HG03565 (cell line): Measurements from ENCODE around the gene CNIH1.
A peak's percentile ranks its signal among the peaks of the same experiment; 100 is the strongest.
"Not testable (repeated sequence)": the region's sequence is repeated elsewhere in the genome, so short reads cannot be mapped to it uniquely, and the experiment has no call there.

Experiments used
- ATAC-seq: cut with Tn5 transposase; IDR thresholded peaks from one replicate; pipeline ENCODE4 v1.9.1; 2021; ENCODE audit warnings: mild to moderate bottlenecking, moderate library complexity; ENCODE audit not compliant: unreplicated experiment

The CNIH1 gene

DNA sequence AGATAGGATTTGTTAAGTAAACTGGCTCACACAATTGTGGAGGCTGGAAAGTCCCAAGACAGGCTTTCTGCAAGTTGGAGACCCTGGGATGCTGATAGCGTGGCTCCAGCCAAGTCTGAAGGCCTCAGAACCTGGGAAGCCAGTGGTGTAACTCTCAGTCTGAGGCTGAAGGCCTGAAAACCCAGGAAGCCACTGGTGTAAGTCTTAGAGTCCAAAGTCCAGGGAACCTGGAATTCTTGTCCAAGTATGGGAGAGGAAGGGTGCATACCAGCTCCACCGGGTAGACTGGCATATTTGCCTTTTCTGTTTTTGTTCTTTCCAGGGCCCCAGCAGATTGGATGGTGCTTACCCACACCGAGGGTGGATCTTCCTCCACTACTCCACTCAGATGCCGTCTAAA lies 29.5 kb upstream of the CNIH1 start:
- no peak for ATAC-seq

DNA sequence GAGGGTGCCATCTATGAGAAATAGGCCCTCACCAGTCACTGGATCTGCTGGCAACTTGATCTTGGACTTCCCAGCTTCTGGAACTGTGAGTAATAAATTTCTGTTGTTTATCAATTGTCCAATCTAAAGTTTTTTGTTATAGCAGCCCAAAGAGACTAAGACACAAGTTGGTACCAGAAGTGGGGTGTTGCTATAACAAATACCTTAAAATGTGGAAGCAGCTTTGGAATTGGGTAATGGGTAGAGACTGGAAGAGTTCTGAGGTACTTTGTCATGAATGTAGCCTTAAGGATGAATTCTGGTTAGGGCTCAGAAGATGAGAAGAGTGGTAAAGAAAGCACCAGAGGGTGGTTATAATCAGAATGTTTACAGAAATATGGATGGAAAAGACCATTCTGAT lies 26.1 kb upstream of the CNIH1 start:
- no peak for ATAC-seq

DNA sequence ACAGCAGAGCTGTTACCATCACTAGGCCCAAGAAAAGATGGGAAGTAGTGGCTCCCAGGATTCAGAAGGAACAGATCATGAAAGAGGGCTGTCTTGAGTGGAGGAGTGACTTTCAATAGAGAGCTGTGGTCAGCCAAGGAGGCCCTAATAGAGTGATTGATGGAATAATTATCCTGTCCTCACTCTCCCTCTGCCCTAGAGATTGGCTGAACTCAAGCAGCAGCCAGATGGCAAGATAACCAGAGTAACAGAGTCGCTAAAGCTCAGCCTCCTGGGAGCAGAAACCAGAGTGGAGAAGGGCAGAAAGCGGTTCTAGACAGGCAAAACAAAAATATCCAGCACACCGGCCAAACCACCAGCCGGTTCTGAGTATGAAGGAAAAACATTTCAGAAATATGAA lies 24.5 kb upstream of the CNIH1 start:
- ATAC-seq, result no peak

DNA sequence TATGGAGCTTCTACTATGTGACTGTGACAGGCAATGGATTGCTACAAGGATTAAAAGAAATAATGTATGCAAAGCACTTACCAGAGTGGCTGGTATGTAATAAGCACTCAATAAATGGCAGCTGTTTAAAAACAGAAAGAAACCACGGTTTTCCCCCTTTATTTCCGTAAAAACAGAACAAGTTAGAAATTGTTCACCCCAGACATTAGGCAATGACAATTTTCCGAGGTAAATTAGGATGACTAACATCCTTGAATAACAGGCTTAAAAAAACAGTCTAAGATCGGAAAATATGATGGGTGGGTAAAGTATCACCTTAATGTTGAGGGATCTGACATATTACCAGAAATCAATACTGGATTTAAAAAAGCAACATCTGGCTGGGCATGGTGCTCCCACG lies 20.9 kb upstream of the CNIH1 start:
- no peak for ATAC-seq

DNA sequence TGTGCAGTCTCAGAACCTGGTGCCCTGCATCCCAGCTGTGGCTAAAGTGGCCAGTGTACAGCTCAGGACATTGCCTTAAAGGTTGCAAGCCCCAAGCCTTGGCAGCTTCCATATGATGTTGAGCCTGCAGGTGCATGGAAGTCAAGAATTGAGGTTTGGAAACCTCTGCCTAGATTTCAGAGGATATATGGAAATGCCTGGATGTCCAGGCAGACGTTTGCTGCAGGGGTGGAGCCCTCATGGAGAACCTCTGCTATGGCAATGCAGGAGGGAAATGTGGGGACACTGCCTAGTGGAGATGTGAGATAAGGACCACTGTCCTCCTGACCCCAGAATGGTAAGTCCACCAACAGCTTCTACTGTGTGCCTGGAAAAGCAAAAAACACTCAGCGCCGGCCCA lies 17.9 kb upstream of the CNIH1 start:
- no peak for ATAC-seq

DNA sequence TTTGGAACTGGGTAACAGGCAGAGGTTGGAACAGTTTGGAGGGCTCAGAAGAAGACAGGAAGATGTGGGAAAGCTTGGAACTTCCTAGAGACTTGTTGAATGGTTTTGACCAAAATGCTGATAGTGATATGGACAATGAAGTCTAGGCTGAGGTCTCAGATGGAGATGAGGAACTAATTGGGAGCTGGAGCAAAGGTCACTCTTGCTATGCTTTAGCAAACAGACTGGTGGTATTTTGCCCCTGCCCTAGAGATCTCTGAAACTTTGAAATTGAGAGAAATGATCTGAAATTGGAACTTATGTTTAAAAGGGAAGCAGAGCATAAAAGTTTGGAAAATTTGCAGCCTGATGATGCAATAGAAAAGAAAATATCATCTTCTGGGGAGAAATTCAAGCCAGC lies 17.4 kb upstream of the CNIH1 start:
- not testable (repeated sequence) for ATAC-seq

DNA sequence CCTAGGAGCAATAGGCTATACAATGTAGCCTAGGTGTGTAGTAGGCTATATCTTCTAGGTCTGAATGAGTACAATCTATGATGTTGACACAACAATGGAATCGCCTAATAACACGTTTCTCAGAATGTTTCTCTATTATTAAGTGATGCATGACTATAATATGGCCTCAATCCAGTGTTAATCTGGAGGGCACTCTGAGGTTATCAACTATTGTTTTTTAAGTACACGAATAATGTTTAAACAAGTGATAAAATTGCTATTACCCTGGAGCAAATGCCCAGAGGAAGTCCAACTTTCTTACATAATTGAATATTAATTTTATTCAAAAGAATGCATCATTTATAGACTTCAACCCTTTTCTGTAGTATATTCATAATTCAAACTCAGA lies 16.4 kb upstream of the CNIH1 start:
- no peak for ATAC-seq

DNA sequence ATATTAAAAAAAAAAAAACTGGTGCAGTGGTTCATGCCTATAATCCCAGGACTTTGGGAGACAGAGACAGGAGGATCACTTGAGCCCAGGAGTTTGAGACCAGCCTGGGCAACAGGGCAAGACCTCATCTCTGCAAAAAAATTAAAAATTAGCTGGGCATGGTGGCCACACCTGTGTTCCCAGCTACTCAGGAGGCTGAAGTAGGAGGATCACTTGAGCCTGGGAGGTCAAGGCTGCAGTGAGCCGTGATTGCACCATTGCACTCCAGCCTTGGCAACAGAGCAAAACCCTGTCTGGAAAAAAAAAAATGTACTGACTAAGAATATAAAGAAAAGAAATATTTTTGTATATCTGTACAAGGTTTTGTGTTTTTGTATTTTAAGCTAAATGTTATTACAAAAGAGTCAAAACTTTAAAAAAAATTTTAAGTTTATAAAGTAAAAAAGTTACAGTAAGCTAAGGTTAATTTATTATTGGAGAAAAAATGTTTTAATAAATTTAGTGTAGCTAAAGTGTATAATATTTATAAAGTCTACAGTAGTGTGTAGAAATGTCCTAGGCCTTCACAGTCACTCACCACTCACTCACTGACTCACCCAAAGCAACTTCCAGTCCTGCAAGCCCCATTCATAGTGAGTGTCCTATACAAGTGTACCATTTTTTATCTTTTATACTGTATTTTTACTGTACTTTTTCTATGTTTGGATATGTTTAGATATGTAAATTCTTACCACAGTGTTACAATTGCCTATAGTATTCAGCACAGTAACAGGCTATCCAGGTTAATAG lies 15.8 kb upstream of the CNIH1 start:
- ATAC-seq, result not testable (repeated sequence)

DNA sequence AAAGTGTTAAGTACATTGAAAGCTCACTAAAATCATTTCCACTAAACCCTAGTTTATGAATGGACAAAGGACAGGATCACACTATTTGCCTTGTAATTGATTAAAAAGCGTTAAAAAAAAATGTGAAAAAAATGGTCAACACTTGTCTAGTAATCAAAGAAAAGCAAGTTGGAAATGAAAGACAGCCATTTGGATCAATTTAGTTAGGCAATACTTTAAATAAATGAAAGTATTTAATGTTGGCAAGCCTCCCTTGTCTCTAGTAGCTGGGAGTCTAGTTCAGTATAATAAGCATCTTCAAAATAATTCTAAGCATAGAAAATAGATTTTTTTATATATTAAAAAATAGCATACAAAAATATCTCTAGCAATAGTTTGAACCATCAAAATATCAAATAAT lies 14.2 kb upstream of the CNIH1 start:
- no peak for ATAC-seq

DNA sequence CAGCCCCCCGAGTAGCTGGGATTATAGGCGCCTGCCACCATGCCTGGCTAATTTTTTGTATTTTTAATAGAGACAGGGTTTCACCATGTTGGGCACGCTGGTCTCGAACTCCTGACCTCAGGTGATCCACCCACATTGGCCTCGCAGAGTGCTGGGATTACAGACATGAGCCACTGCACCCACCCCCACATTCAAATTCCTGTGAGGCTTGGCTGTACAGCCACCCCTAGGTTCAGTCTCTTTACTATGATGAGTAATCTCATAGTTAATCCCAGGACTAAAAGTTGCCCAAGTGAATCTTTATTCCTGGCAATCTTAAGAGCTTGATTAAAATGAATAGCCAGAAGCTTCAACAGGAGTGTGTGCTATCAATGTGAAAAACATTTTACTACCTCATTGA lies 12.8 kb upstream of the CNIH1 start:
- not testable (repeated sequence) for ATAC-seq

DNA sequence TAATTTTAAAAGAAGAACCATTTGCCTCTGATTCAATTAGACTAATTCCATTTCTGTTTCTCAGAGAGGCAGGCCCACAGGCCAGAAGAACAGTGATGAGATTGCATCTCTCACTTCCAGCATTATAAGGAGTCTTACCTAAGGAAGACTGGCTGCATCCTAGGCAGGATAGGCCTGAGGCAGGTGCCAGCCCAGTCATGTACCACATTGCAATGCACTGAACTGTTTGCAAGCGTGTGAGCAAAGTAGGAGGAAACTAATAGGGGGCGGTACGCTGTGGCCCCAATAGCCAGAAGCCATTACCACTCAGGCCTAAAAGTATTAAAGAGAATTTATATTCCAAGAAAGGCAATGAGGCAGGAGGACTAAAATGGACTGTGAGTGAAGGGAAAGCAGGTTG lies 12.1 kb upstream of the CNIH1 start:
- no peak for ATAC-seq

DNA sequence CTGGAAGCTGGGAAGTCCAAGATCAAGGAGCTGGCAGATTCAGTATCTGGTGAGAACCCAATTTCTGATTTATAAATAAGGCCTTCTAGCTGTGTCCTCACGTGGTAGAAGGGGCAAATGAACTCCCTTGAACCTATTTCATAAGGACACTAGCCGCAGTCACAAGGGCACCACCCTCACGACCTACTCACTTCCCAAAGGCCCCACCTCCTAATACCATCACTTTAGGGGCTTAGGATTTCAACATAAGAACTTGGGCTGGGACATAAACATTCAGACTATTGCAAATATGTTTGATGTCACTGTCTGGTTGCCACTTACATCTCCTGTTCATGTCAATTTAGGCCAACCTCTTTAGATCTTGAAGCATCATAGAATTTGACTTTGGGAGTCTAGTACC lies 10.8 kb upstream of the CNIH1 start:
- ATAC-seq, result no peak

DNA sequence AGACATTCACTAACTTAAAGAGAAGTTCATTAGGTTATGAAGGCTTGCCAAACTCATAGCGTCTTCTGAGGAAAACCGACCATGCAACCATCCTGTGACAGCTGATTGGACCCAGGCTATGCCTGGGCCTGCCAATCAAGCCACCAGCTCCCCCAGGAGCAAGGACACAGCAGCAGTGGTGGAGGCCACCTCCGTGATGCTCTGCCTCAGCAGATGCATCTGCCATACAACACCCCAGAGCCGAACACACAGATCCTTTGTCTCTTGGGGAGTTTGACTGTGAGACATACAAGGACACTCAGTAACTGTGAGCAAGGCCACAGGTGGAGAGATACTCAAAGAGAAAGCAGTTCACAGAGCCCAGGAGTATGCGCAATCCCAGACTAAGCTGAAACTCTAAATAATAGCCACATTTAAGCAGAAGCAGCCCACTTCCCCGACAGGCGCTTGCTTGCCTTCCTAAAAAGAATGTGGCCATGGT lies 10.0 kb upstream of the CNIH1 start:
- ATAC-seq, result no peak

DNA sequence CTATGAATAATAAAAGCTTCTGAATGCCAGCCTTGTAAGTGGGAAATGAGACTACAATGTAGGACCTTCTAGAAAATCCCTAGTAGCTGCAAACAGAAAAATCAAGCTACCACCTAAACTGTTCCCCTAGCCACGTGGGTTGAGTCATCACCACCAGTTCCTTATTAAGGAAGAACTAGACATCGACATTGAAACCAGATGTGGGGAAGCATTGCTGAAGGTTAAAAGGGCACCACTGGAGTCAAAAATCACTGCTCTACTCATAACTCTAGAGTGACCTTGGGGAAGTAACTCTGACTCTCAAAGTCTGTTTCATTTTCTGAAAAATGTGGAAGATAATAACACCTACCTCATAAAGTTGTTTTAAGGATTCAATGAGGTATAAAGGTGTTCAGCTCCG lies 9.4 kb upstream of the CNIH1 start:
- ATAC-seq, result peak; percentile 81

DNA sequence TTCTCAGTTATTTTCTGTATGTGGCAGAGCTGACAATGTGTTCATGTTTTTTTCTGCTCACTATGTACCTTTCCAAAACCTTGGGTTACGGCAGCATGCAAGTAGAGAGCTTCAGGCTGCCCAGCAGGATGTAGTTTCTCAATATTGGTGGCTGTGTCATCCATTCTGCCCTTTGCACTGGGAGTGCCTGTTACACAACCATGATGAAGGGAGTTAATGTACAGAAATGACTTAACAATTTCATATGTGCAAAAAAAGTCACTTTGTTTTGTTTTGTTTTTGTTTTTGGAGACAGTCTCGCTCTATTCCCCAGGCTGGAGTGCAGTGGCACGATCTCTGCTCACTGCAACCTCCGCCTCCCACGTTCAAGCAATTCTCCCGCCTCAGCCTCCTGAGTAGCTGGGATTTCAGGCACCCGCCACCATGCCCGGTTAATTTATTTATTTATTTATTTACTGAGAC lies 6.1 kb upstream of the CNIH1 start:
- ATAC-seq, result no peak

DNA sequence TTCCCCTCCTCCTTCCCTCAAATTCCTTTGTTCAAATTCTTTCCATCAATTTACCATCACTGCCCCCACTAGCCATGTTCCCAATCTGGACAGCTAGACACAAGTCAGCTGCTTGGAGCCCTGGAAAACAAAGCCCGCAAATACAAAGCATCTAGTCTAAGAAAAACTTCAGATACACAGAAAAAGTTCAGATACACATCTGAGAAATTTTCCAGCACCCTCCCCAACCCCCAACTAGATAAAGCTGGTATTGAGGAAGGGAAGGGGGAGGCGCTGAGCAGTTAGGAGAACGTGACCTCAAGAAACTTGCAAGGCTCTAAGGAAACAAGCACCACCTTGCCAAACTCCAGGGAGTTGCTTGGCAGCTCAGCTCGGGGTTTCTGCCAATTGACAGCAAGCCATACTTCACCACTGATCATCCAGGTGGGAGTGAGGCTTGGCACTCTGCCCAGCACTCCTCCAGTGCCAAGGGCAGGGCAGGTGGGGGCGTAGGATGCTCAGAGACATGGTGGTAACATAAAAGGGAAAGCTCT lies 5.1 kb upstream of the CNIH1 start:
- ATAC-seq, result no peak

DNA sequence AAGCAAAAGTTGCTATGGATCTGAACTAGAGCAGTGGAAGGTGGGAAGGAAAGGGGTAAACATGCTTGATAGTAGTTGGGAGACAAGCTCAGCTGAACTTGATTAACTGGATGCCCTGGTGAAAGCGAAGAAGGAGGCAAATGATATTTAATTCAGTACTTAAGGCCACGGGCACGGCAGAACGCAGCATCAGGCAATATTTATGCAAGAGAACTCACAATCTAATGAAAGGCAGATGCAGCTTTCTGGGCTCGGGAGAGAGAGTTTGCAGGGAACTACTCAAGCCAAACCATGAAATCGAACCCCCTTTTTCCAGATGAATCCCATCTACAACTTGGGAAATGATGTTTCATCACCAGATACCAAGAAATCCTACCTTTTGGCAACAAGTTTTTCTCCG lies 3.5 kb upstream of the CNIH1 start:
- no peak for ATAC-seq

DNA sequence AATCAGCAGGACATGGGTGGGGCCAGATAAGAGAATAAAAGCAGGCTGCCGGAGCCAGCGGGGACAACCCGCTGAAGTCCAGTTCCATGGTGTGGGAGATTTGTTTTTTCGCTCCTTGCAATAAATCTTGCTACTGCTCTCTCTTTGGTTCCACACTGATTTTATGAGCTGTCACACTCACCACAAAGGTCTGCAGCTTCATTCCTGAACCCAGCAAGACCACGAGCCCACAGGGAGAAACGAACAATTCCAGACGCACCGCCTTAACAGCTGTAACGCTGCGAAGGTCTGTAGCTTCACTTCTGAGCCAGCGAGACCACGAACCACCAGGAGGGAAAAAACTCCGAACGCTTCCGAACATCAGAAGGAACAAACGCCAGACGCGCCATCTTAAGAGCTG lies 2.8 kb upstream of the CNIH1 start:
- no peak for ATAC-seq

DNA sequence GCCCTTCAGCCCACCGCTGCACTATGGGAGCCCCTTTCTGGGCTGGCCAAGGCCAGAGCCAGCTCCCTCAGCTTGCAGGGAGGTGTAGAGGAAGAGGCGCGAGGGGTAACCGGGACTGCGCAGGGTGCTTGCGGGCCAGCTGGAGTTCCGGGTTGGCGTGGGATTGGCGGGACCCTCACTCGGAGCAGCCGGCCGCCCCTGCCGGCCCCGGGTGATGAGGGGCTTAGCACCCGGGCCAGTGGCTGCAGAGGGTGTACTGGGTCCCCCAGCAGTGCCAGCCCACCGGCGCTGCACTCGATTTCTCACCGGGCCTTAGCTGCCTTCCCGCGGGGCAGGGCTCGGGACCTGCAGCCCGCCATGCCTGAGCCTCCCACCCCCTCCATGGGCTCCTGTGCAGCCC lies 1.8 kb upstream of the CNIH1 start:
- ATAC-seq, result not testable (repeated sequence)

DNA sequence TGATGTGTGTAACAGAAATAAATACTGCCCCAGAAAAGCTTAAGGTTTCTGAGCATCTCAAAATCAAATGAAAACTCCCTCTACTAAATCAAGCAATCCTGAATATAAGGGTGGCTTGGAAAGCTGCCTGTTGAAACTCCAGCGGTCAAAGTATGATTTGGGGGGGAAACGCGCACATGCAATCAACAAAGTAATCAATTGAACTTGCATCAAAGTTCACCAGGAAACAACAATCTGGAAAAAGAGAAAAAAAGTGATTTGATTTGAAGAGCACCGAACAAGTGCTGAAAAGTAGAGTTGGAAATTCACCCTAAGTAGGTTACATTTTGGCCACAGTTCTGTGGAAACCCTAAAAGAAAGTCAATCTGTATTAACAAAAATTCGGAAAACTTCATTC lies 700 bp downstream of the CNIH1 start:
- ATAC-seq, result no peak

DNA sequence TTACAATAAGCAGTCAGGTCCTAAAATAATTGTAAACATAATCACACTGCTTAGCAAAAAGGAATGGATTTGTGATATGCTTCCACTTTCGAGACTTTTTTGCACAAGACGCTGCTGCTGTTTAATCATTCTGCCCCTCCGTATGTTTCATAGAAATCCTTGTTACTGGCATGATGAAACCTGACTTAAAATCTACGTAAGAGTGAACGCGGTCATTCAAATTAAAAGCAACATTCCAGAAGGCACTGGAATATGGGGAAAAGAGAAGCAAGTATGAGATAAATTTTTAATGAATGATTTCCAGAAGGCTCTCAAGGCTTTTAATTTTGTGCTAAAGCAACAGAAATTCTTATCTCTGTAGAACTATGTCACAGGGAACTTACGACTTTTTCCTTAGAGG lies 1.1 kb downstream of the CNIH1 start:
- no peak for ATAC-seq

DNA sequence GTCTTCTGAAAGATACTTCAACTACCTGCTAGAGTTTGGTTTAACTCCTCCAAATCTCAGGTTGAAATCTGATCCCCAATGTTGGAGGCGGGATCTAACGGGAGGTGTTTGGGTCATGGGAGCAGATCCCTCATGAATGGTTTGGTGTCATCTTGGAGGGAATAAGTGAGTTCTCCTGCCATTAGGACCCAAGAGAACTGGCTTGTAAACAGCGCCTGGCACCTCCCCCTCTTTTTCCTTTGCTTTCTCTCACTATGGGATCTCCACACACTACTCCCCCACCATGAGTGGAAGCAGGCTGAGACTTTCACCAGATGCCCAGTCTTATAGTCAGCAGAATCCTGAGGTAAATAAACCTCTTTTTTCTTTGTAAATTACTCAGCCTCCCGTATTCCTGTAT lies 2.5 kb downstream of the CNIH1 start:
- no peak for ATAC-seq

DNA sequence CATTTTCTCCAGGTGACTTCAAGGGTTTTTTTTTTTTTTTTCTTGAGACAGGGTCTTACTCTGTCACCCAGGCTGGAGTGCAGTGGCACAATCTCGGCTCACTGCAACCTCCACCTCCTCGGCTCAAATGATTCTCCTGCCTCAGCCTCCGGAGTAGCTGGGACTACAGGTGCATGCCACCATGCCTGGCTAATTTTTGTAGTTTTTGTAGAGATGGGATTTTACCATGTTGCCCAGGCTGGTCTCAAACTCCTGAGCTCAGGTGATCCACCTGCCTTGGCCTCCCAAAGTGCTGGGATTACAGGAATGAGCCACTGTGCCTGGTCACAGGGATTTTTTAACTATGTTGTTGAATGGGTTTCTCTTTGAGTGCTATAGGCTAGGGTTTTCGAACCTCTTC lies 3.2 kb downstream of the CNIH1 start:
- not testable (repeated sequence) for ATAC-seq
